Loucy (cell line): ENCODE data around the gene NRCAM.

Experiments used
- EZH2phosphoT487 ChIP-seq: fragments of 200-600 bp; IDR thresholded peaks from 2 replicates; pipeline ENCODE4 v1.6.1; 2018; ENCODE audit warnings: antibody characterized with exemption, mild to moderate bottlenecking, moderate library complexity, borderline replicate concordance
- TF ChIP-seq, protein P1 (sequence below): fragments of 200-600 bp; sonication (generic); conservative IDR thresholded peaks from 2 replicates; pipeline ENCODE4 v1.5.1; 2014; ENCODE audit warnings: mild to moderate bottlenecking, antibody characterized with exemption, low read length

DNA sequence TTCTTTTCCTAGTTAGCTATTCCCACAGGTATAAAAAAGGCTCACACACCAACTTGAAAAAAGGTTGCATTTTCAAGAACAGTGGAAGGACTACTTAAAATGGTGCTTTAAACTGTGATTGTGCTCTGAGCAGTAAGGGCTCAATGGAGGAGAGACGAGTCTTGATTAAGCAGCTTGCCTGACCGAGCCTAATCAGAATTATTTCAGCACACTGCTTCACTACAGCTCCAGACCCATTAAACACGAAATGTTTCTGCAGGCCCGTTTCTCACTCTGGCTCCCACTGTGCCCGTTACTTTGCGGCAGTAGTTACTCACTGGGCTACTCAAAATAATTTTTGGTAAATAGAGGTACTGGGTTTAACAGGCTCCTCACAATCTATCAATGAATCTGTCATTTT lies 126.0 kb downstream of the NRCAM start:
- TF ChIP-seq, protein P1, sequence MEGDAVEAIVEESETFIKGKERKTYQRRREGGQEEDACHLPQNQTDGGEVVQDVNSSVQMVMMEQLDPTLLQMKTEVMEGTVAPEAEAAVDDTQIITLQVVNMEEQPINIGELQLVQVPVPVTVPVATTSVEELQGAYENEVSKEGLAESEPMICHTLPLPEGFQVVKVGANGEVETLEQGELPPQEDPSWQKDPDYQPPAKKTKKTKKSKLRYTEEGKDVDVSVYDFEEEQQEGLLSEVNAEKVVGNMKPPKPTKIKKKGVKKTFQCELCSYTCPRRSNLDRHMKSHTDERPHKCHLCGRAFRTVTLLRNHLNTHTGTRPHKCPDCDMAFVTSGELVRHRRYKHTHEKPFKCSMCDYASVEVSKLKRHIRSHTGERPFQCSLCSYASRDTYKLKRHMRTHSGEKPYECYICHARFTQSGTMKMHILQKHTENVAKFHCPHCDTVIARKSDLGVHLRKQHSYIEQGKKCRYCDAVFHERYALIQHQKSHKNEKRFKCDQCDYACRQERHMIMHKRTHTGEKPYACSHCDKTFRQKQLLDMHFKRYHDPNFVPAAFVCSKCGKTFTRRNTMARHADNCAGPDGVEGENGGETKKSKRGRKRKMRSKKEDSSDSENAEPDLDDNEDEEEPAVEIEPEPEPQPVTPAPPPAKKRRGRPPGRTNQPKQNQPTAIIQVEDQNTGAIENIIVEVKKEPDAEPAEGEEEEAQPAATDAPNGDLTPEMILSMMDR, result no peak
- no peak for TF ChIP-seq EZH2phosphoT487
